Ovary (tissue), 9 donors: ENCODE data around the gene DCAF4. TPM values are rescaled to one million over a fixed set of nuclear protein-coding genes. Genes with fewer than 3 reads are reported as not detected.

ENCODE experiments used
- DNase-seq, 5 donors: peaks; one replicate each; pipeline ENCODE4 v3.0.0-alpha.2; 2019 to 2020
- H3K27ac ChIP-seq, 2 donors: fragments of 200-600 bp; one replicate each; pipeline versions ENCODE4 v1.5.1 to v1.8.0; 2019 to 2022
- H3K27me3 ChIP-seq: fragments of 200-600 bp; one replicate; pipeline ENCODE4 v1.8.0; 2022
- H3K36me3 ChIP-seq: fragments of 200-600 bp; sonication (generic); one replicate; pipeline ENCODE4 v1.5.1; 2019
- H3K4me1 ChIP-seq: one replicate; pipeline ENCODE4 v1.8.1; 2013; ENCODE audit warnings: mild to moderate bottlenecking, moderate library complexity; ENCODE audit not compliant: insufficient read depth
- H3K4me3 ChIP-seq: fragments of 200-600 bp; sonication (generic); one replicate; pipeline ENCODE4 v1.5.1; 2017
- H3K9me3 ChIP-seq, 2 donors: fragments of 200-600 bp in 1 of 2; sonication (generic) in 1 of 2; one replicate each; pipeline versions ENCODE4 v1.5.1 to v1.8.1; 2013 to 2019; ENCODE audit warnings: mild to moderate bottlenecking in 1 of 2, moderate library complexity in 1 of 2
- CTCF ChIP-seq, 3 donors: fragments of 450-650 bp in 2 of 3; fragments of 200-600 bp in 1 of 3; IDR thresholded peaks; one replicate each; pipeline versions ENCODE4 v1.5.1 to v1.8.0; 2016 to 2022; ENCODE audit warnings: antibody characterized with exemption in 3 of 3, mild to moderate bottlenecking in 1 of 3
- EP300 ChIP-seq: sonication (generic); formaldehyde crosslinking; IDR thresholded peaks from one replicate; pipeline ENCODE4 v1.6.1; 2017; ENCODE audit warnings: antibody characterized with exemption
- POLR2A ChIP-seq: fragments of 450-650 bp; IDR thresholded peaks from one replicate; pipeline ENCODE4 v1.6.1; 2017; ENCODE audit warnings: antibody characterized with exemption, mild to moderate bottlenecking, moderate library complexity
- WGBS, 3 donors: extraction: QIAGEN DNeasy Blood & Tissue Kit in 1 of 3; methylation state at CpG; one replicate each; pipeline versions ENCODE4 v1.1.5 to v1.1.7; 2013 to 2017; 5-methylcytosine and 5-hydroxymethylcytosine counted together
- intact Hi-C, 4 donors: fragments of 100-400 bp; cut with DNase I; formaldehyde crosslinking; loops; one replicate each; pipeline versions ENCODE4 v1.11.0 to v1.15.1; 2022 to 2023
- polyA plus RNA-seq, 2 donors: library from polyadenylated mRNA; stranded (reverse); fragments of 200-250 nt in 1 of 2; fragments of 350-450 nt in 1 of 2; fragmentation: Illumina TruSeq in 1 of 2; extraction: RNeasy Lipid Tissue Mini Kit (QIAGEN cat#74804) in 1 of 2; gene quantifications; one replicate each; pipeline ENCODE4 v1.2.3, GENCODE V29; 2013 to 2014
- total RNA-seq, 7 donors: library from RNA; depleted of rRNA in 2 of 7; stranded (reverse); fragments of >200 nt in 2 of 7; fragmentation: NEBNext Ultra II Directional in 3 of 7; extraction: Animal tissue kit (Norgen Biotek cat#: 25700) in 3 of 7; gene quantifications; one replicate each; pipeline versions ENCODE4 v1.1.0 to v1.2.4, GENCODE V29; 2016 to 2023
- donor health status: DM: no; HTN: no; CAD: no; lungs with moderate emphysema.
- donor health status: DM: no; HTN: no; CAD: no.
- donor health status: Bipolar disorder and iron deficiency.
- donor health status: DM: yes; HTN: yes; CAD: no.
- donor health status: DM: no; HTN: no; CAD: no.
- donor health status: DM: yes; HTN: yes; CAD: no.

DCAF4 gene
- total and polyA plus RNA-seq, 9 donors, result 12.2 to 31.1 (median 20.4) TPM

- no peak for TF ChIP-seq CTCF (IDR thresholded peaks at IDR 0.05)
- no peak for TF ChIP-seq EP300
- TF ChIP-seq POLR2A, result no peak
- 56 to 65% (median 60%) methylated on average over 3 of the region's 3 CpGs for WGBS, 3 donors
- Histone ChIP-seq H3K4me3 (no peak overlapping the region), H3K27me3 (no peaks in the 10 kb centered on the region), H3K4me1 (no peaks in the 10 kb centered on the region), H3K9me3 (no peaks in the 10 kb centered on the region), H3K36me3 (no peaks in the 10 kb centered on the region), H3K27ac (no peak overlapping the region)
- intact Hi-C loops, result no loop called here
- no peak for DNase-seq
These were observed 60.0 kb downstream of the DCAF4 start for GRCh38 chr14:72986214-72986613.

- Histone ChIP-seq H3K36me3 (no peaks in the 10 kb centered on the region), H3K4me1 (no peaks in the 10 kb centered on the region), H3K27ac (no peak overlapping the region), H3K4me3 (no peak overlapping the region), H3K27me3 (no peaks in the 10 kb centered on the region), H3K9me3 (no peaks in the 10 kb centered on the region)
- 76 to 87% (median 83%) methylated on average over 2 of the region's 2 CpGs for WGBS, 3 donors
- DNase-seq, result no peak
- no peak for TF ChIP-seq EP300
- no peak for TF ChIP-seq CTCF (IDR thresholded peaks at IDR 0.05)
- TF ChIP-seq POLR2A, result no peak
- intact Hi-C loops, result no loop called here
These were observed 60.6 kb downstream of the DCAF4 start for GRCh38 chr14:72986857-72987256.

- Histone ChIP-seq H3K27ac (no peak overlapping the region), H3K9me3 (no peaks in the 10 kb centered on the region), H3K4me3 (no peak overlapping the region), H3K36me3 (no peaks in the 10 kb centered on the region), H3K4me1 (no peaks in the 10 kb centered on the region), H3K27me3 (no peaks in the 10 kb centered on the region)
- WGBS, 3 donors, result 95 to 98% (median 97%) methylated on average over 8 of the region's 8 CpGs
- intact Hi-C loops, result no loop called here
- DNase-seq, result no peak
- TF ChIP-seq CTCF (IDR thresholded peaks at IDR 0.05) (no peak), POLR2A (no peak), EP300 (no peak)
These were observed 63.9 kb downstream of the DCAF4 start for GRCh38 chr14:72990171-72990570.

- Histone ChIP-seq H3K36me3 (no peaks in the 10 kb centered on the region), H3K9me3 (no peaks in the 10 kb centered on the region), H3K27ac (no peak overlapping the region), H3K4me3 (no peak overlapping the region), H3K4me1 (no peaks in the 10 kb centered on the region), H3K27me3 (no peaks in the 10 kb centered on the region)
- WGBS, 3 donors, result 81 to 89% (median 84%) methylated on average over 6 of the region's 6 CpGs
- DNase-seq, result no peak
- no peak for TF ChIP-seq EP300
- intact Hi-C loops, result no loop called here
These were observed 70.7 kb downstream of the DCAF4 start for GRCh38 chr14:72996916-72997315.

GRCh38 chr14:72998252-72998903 is 72.1 kb downstream of the DCAF4 start:
- intact Hi-C loops, result no loop called here
- Histone ChIP-seq H3K4me1 (no peaks in the 10 kb centered on the region), H3K36me3 (no peaks in the 10 kb centered on the region), H3K4me3 (no peak overlapping the region), H3K9me3 (no peaks in the 10 kb centered on the region), H3K27ac (no peak overlapping the region), H3K27me3 (no peaks in the 10 kb centered on the region)
- no peak for DNase-seq
- WGBS, 3 donors, result 89 to 95% (median 95%) methylated on average over 2 of the region's 2 CpGs
- TF ChIP-seq CTCF (IDR thresholded peaks at IDR 0.05) (no peak), EP300 (no peak), POLR2A (no peak)
